Keratinocyte (primary cell): ENCODE data around the gene DNAJC13.

ENCODE experiments used
- CTCF ChIP-seq, 3 experiments: IDR thresholded peaks in 1 of 3; conservative IDR thresholded peaks in 1 of 3; optimal IDR thresholded peaks in 1 of 3; 2 replicates in 2 of 3; 3 replicates in 1 of 3; pipeline versions ENCODE3 to v1.5.1; 2011; ENCODE audit warnings: low read length in 3 of 3, mild to moderate bottlenecking in 3 of 3, moderate library complexity in 2 of 3, control low read depth in 1 of 3, inconsistent platforms in 1 of 3; ENCODE audit not compliant: insufficient read depth in 2 of 3; ENCODE audit errors: extremely low read depth in 1 of 3
- EZH2 ChIP-seq: IDR thresholded peaks from one replicate; pipeline ENCODE4 v1.6.1; 2012; ENCODE audit warnings: inconsistent platforms, mild to moderate bottlenecking, low read length, moderate library complexity

- peak; percentile 72 to 81 (median 75) for TF ChIP-seq CTCF (optimal IDR thresholded peaks at IDR 0.05 in 1 of 3, IDR thresholded peaks at IDR 0.05 in 1 of 3, conservative IDR thresholded peaks at IDR 0.05 in 1 of 3; ENCODE audit: extremely low read depth in 1 of 3, insufficient read depth in 2 of 3, low read length in 3 of 3)
- TF ChIP-seq EZH2: no peak
Measured at GRCh38 chr3:132399054-132399929, 18.0 kb upstream of the DNAJC13 start.
